Activated T-cell treated with anti-CD3 and anti-CD28 coated beads for 4 hours (primary cell): ENCODE results near the gene ABHD5.

Experiments
- DNase-seq: peaks from one replicate; pipeline ENCODE4 v3.0.0-alpha.2; 2020

Gene ABHD5

DNA sequence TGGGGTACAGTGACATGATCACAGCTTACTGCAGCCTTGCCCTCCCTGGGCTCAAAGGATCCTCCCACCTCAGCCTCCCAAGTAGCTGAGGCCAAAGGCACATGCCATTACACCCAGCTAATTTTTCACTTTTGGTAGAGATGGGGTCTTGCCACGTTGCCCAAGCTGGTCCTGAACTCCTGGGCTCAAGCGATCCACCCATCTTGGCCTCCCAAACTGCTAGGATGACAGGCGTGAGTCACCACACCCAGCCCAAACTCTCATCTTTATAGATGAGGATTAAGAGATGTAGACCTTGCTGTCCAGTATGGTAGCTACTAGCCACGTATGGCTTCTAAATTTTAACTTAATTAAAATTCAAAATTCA, 4.4 kb upstream of the ABHD5 start:
- DNase-seq = no peak

DNA sequence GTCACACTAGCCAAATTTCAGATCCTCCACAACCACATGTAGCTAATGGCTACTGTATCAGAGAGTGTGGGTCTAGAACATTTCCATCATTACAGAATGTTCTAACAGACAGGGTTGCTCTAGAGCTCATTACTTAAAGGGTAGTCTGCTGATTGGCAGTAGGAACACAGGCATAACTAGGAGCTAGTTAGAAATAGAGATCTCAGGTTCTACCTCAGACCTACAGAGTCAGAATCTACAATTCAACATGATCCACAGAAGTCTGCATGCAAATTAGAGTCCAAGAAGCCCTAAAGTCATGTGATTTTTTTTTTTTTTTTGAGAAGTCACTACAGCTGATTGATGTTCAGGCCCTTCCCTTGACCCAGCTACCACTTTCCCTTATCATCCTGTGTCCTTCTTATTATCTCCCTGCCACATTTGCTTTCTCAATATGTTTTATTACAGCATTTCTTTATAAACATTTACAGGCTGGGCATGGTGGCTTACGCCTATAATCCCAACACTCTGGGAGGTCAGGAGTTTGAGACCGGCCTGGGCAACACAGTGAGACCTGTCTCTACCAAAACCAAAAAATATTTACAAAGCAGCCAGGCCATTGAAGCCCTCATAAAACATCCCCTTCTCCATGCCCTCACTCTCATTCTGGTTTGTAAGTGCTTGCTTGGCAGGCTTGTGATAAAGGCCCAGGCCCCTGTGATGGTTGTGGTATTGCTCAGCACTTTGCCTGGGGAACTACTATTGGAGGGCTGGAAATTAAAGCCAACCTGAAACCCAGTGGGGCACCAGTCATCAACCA, 3.8 kb upstream of the ABHD5 start:
- DNase-seq = no peak

DNA sequence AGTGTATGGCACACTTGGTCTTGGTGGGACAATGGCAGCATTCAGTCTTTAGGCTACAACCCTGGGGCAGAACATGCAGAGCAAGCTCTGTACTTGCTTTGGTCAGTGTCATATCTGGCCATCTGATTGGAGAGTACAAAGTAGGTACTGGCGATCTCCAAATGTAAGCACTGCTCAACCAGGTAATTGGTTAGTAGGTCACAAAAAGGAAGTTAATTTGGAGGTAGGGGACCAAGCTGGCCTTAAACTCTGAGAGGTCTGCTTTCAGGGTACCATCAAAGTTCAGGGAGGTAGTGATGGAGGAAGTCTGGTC, 3.3 kb upstream of the ABHD5 start:
- DNase-seq = no peak

DNA sequence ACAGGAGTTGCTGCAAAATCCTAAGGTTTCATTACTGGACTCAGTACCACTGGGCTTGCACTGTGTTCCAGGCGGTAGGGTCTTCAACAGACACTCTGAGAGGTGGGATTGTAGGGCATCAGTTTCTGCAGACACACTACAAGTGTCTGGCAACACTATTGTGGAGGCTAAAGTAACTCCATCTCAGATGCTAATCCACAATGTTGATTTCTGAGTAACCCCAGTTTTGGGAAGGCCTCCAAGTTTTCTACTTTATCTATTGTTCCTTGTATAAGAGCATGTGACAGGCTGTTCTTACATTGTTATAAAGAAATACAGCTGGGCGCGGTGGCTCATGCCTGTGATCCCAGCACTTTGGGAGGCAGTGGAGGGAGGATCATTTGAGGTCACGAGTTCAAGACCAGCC, 2.5 kb upstream of the ABHD5 start:
- DNase-seq = no peak

DNA sequence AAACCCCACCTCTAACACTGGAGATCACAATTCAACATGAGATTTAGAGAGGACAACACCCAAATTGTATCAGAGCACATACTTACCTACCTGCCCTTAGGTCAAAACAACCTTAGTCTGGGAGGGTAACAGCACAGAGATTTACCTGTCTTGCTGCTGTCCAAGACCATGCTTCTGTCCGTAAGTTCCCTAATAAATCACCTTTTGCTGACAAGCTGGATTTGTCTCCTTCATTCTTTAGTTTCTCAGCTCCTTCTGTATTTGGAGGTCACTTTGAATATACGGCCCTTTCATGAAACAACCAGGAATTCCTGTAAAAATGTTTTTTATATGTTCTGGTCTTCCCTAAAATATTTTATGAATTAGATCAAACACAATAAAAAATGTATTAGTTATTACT, 1.6 kb upstream of the ABHD5 start:
- DNase-seq = no peak

DNA sequence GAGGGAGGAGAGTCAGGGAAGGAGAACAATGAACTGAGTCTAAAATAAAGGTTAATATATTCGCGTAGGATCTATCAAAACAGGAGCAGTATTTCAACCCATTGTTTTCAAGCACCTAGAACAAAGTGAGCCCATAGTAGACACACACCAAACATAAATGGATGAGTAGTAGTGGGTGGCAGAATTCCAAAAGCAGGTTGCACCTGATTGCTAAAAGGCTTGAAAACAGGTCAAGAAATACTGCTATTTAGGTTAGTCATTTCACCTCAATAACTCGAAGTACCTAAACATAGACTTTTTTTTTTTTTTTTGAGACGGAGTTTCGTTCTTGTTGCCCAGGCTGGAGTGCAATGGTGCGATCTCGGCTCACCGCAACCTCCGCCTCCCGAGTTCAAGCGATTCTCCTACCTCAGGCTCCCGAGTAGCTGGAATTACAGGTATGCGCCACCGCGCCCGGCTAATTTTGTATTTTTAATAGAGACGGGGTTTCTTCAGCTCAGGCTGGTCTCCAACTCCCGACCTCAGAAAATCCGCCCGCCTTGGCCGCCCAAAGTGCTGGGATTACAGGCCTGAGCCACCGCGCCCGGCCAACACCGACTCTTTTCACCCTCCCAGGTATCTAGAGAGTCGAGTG, 855 bp upstream of the ABHD5 start:
- no peak for DNase-seq

DNA sequence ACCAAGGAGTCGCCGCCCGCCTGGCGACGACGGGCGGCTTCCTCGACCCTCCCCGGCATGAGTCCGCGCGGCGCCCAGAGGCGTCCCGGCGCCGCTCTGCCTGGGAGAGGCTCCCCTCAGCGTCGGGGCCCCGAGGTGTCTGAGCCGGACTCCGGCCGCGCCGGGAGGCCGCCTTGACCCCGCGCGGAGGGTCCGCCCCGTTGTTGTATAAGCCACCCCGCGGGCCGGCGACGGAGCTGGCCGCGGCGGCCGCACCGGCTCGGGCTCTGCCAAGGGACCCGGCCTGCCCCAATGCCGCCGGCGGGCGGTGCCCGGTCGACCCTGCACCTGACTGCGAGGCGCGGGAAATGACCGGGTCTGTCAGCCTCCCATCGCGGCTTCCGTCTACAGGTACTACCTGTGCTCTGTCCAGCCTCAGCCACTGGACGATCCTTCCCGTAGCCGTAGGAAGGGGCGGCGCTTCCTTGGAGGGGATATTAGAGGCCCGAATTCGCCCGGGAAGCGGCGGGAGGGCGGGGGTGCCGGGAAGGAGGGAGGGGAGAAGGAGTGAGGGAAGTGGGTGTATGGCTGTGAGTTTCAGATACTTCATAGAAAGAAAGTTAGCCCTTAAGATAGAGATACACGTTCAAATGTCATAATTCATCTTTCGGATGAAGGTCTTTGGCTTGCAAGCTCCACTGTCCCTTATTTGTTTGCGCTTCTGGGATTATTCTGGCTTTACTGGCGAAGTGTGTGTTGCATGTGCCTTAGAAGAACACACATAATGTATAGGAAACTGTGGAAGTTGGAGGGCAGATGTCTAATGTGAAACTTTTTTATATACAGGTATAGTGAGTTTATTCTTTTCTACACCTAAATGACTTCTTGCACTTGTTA, 620 bp downstream of the ABHD5 start:
- DNase-seq = peak; percentile 17

DNA sequence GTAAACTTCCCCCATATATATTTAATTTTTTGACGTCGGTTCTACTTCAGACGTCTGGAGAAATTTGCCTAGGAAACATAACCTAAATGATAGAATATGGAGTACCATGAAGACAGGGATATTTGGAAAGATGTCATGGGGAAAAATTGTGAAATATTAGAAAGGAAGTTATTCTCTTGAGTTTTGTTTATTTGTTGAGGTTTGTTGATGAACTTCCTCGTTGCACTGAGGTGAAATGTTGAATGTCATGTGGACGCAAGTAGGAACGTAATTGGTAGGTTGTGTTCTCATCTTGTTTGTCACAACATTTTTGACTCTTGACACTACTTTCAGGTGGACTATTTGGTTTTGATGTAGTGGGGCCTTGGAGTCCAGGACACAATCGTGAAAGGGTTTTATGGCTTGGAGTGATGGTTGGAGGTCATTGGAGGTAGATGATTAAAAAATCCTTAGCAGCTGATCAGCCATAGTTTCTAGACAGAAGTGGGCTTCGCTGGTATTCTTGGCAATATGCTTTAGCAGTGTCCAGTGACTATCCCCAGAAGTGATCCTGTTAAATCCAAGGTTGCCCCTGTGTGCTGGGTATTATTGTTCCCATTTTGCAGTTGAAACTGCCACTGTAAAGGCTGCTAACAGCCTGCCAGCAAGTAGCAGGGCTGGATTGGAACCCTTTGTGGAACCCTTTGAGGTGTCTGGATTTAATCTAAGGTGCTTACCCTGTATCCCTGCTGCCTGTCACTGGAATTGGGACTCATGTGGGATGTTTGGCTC, 1.5 kb downstream of the ABHD5 start:
- no peak for DNase-seq

DNA sequence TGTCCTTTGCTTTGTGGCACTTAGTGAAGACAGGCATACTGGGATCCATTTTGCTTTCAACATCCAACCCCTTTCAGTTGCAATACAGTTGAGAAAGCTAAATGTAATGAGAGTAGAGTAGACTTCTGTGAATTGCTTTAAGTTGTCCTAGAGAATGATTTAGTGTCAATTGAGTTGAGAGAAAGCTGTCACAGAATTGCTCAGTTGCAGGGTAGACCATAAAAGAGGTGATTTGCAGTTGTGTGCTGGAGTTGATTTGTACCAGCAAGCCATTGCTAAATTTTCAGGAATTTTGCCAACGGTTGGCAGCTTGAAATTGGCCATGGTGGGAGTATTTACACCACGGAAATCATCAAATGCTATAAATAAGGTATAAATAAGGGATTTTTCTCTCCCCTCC, 2.2 kb downstream of the ABHD5 start:
- DNase-seq = no peak

DNA sequence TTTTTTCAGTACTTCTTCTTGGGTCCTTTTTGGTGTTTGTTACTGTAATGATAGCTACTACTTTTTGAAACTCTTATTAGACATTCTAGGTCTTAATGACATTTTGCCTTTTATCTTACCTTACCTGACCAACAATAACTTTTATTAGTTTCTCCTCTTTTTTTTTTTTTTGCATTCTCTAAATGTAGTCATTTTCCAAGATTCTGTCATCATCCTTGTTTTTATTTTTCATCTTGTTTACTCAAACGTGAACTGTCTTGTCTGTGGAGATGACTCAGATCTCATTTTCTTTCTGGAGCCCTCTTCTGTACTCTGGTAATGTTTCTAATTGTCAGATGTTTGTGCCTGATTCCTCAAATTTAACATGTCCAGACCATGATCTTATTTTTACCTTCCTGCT, 2.9 kb downstream of the ABHD5 start:
- DNase-seq = no peak

DNA sequence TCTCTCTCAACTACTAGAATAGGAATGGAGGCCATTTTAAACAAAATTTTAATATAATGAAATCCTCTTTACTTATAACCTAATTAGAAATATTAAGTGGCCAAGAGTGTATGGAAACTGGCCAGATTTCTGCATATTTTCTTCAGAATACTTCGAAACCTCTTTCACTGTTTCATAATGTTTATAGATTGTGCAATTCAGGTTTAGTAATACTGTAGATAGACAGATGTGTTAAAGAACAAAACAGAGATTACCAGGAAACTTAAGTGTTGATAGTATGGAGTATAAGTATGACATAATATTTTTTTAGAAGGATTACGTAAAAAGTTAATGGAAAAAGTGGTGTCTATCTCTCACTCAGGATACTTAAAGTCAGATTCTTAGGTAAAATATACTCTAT, 4.7 kb downstream of the ABHD5 start:
- DNase-seq = no peak

DNA sequence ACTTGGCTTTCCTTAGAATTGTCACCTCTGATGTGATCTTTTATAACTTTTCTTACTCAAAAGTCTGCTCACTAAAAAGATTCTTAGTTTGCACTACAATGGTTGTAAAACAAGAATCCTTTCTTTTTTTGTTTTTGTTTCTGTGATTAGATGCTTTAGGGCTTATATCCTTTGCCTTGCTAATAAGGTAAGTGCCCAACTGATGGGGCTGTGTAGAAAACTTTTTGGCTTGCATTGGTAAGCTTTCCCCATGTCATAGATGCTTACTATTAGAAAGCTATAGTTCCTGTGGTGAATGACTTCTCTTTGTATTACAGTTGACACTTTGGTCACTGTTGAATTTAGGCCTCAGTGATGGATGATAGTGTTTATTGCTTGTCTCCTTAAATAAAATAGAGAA, 5.1 kb downstream of the ABHD5 start:
- DNase-seq = no peak

DNA sequence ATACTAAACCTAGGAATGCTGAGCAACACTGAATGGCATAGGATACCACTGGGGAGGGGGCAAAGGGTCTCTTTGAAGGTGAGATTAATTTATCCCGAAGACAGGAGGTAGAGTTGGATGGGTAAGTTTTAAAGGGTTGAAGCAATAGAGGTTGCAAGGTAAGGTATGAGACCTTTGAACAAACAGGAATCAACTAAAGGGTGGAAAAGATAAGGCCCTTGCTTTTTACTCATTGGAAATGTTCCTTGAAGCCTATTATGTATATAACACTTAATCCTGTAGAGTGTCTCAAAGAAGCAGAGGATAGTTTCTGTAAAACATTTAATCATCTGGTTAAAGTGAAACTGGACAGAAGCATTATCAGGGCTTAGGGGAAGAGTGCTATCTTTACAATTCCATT, 5.7 kb downstream of the ABHD5 start:
- DNase-seq = no peak

DNA sequence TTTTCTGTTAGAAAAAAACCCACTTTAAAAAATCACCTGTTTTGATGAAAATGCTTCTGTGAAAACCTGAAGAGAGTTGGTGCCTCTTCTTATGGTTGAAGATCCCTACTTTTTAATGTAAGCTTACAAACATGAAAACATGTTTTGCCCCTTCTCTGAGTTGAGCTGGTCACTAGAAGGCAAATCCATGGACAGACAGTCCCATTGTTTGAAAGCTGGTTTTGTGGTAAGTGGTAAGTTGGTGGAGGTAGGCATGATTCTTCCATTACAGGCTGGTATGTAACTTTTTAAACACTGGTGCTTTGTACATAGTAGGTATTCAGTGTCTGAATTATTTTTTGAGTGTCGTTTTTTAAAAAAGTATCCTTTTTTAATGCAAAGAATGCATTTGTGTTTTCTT, 6.1 kb downstream of the ABHD5 start:
- no peak for DNase-seq

DNA sequence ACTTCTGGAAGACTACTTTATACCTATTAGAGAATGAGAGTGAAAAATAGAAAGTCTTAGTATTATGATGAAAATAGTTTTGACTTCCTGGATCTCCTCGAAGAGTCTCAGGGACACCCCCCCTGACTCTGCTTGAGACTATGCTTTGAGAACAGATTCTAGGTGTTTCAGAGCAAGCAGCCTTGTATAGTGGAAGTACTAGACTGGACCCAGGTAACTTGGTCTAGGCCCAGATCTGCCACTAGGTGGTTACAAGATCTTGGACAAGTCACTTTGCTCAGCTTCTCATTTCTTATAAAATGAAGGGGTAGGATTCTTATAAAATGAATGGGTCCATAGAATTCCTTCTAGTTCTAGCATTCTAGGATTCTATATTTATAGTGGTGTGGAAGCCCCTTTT, 9.1 kb downstream of the ABHD5 start:
- no peak for DNase-seq

DNA sequence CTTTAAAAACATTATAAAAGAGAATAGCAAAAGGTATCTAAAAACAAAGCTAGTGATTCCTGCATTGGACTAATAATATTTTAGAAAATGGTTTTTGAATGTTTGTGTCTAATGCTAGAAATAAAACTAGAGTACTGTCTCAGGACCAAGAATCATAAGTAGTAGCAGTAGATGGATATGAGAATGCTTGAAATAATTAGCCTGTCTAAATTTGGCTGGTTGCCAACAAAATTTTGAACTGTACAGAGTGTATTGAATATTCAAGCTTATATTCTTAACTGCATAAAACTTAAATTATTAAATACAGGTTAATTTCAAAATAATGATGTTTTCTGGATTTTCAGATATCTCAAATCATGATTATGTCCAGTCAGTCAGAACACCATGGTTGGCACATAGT, 14.0 kb downstream of the ABHD5 start:
- DNase-seq = no peak

DNA sequence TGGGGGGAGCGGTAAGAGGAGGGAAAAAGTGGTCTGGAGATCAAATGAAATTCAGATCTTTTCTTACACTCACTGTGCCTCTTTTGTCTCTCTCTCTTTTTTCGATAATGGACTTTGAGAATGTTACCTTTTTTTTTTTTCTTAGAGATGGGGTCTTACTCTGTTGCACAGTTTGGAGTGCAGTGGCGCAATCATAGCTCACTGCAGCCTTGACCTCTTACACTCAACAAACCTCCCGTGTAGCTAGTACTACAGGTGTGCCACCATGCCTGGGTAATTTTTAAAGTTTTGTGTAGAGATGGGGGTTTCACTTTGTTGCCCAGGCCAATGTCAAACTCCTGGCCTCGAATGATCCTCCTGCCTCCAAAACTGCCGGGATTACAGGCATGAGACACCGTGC, 15.6 kb downstream of the ABHD5 start:
- no peak for DNase-seq

DNA sequence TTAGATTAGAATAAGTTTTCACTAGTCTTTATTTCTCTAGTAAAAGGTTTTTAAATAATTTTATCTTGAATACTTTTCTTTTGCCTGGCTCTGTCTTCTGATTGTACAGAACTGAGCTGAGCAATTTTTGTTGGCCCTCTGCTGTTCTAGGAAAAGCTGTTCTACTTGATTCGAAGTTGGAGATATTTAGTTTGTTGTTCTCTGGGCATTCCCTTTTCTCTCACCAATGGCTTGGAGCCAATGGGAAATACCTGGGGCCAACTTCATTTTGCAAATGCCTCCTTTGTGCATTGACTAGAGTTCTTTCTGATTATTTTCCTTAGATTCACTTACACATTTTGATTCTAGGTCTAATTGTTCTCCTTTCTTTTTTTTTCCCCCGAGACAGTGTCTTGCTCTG, 16.5 kb downstream of the ABHD5 start:
- no peak for DNase-seq

DNA sequence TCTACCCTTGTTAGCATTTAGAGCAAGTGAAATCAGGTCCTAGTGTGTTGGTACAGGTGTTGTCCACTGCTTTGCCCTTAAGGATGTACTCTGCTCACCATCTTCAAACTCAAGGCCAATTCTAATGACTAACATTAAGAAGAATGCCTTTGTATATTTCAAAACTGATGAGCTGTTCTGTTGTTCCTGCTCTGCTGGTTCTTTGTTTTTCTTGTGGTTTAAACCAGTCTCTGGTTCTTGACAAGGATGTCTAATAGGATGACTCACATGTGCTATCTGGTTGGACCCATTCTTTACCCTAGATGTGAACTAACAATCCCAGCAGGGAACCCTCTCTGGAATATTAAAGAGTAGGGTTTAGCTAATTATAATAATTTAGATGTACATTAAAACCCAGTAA, 17.3 kb downstream of the ABHD5 start:
- DNase-seq = no peak

DNA sequence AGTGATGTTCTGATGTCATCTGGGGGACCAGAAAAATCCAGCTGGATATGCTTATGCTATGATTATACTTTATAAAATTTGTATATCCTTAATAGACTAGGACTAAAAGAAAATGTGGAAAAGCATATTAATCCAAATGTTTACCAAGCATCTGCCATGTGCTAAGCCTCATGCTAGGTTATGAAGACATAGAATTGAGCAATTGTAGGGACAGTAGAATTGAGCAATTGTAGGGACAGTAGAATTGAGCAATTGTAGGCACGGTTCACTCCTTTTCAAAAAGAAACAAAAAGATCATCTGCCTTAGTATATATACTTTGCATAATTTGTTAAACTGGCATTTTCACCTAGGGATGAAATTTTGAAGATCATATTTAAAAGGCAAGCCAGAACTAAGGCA, 18.3 kb downstream of the ABHD5 start:
- no peak for DNase-seq

DNA sequence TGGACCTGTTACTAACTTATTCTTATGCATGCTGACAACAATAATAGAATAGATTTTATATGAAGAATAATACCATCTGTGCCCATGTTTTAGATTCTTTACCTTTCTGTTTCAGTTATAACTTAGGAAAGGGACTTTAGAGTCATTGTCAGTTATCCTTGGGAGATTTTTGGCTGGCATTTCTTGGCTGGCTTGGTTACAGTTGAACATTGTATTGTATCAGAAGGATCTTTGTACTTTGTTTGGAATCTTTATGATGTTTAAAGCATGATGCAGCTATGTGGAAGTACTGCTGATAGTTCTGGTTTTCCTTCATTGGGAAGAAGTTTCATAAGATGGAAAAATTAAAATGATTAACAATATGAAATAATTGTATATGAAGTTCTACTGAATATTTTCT, 19.9 kb downstream of the ABHD5 start:
- no peak for DNase-seq

DNA sequence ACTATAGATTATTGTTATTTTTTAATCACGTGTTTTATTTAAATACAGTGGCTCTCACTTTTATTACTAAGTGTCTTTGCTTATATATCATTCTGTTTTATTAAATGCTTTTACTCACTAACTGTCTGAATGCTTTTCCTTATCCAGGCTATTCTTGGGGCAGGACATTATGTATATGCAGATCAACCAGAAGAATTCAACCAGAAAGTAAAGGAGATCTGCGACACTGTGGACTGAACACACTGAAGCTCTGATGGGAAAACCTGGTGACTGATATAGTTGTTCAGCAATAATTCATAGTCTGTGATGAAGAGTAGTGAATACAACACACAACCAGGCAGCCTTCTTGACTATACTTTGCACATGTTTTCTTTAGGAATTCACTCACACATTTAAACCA, 27.6 kb downstream of the ABHD5 start:
- no peak for DNase-seq

DNA sequence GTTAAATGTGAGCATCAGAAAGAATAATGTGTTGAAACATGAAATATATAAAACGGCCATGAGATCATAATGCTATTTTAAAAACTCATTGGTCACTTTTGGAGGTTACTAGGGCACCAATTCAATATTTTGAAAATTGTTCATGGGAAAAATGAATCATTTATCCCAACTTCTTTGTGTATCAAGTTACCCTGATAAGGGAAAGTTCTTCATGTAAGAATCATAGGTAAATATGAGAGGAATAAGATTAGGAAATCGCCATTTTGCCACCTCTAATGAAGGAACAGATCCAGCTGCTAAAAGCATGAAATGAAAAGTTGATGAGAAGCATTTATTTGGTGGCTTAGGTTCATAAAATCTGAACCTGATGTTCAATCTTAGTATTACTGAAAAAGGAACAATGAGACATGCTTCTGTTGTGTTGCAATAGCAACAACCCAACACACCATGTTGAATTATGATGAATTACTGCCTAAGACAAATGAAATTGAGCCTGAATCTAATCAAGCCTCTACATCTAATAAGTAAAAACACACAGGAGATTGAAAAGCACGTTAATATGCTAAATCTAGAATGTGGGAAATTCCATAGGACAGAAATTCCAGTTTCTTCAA, 32.5 kb downstream of the ABHD5 start:
- DNase-seq = no peak
